Stimulated activated naive CD8-positive, alpha-beta T cell treated with anti-CD3 and anti-CD28 coated beads, Interleukin-15, Interleukin-2, amounts not matched to agents 100 ng/mL and 50 ng/mL, for 24 hours (primary cell): ENCODE data around the gene UCHL1.

ENCODE experiments used
- H3K27ac Mint-ChIP-seq: one replicate; pipeline ENCODE4 v1.8.0; 2021; ENCODE audit warnings: mild to moderate bottlenecking, mixed read lengths
- H3K27me3 Mint-ChIP-seq: one replicate; pipeline ENCODE4 v1.8.0; 2021; ENCODE audit warnings: mixed read lengths
- H3K36me3 Mint-ChIP-seq: one replicate; pipeline ENCODE4 v1.8.0; 2021; ENCODE audit warnings: low read depth, mixed read lengths
- H3K4me1 Mint-ChIP-seq: one replicate; pipeline ENCODE4 v1.8.0; 2021; ENCODE audit warnings: low read depth, mixed read lengths
- H3K4me3 Mint-ChIP-seq: one replicate; pipeline ENCODE4 v1.8.0; 2021; ENCODE audit warnings: mild to moderate bottlenecking, mixed read lengths
- H3K9me3 Mint-ChIP-seq: one replicate; pipeline ENCODE4 v1.8.0; 2021; ENCODE audit warnings: mixed read lengths

UCHL1 gene

GRCh38 chr4:41256740-41257256 is at the start of gene UCHL1:
Gene UCHL1 (plus strand): TSS chr4:41256928. CDS start chr4:41256977, 49 bp downstream.
- Mint-ChIP-seq H3K27me3 (peaks cover 58% of the 10 kb centered on the region), H3K9me3 (peaks cover 3% of the 10 kb centered on the region), H3K36me3 (no peaks in the 10 kb centered on the region), H3K27ac (no peak within 1 kb of the TSS), H3K4me3 (peak within 1 kb of the TSS; percentile 71), H3K4me1 (peaks cover 9% of the 10 kb centered on the region)

- peaks cover 57% of the 10 kb centered on the region for H3K27me3 Mint-ChIP-seq
Observed at GRCh38 chr4:41207291-41207831, 49.4 kb upstream of the UCHL1 start.

GRCh38 chr4:41209187-41209586 is 47.5 kb upstream of the UCHL1 start:
- Mint-ChIP-seq H3K27ac (no peak overlapping the region), H3K4me3 (no peak overlapping the region), H3K9me3 (no peaks in the 10 kb centered on the region), H3K36me3 (no peaks in the 10 kb centered on the region), H3K27me3 (peaks cover 55% of the 10 kb centered on the region), H3K4me1 (peaks cover 18% of the 10 kb centered on the region)

More at GRCh38 chr4:41207291-41207831, 49.4 kb upstream of the UCHL1 start:
- H3K36me3 Mint-ChIP-seq = no peaks in the 10 kb centered on the region
- no peaks in the 10 kb centered on the region for H3K9me3 Mint-ChIP-seq
- H3K4me3 Mint-ChIP-seq = no peak overlapping the region
- peak overlapping the region; percentile 57 for H3K27ac Mint-ChIP-seq
- H3K4me1 Mint-ChIP-seq = peaks cover 8% of the 10 kb centered on the region

GRCh38 chr4:41209901-41210300 is 46.8 kb upstream of the UCHL1 start:
- H3K4me1 Mint-ChIP-seq = peaks cover 20% of the 10 kb centered on the region
- H3K4me3 Mint-ChIP-seq = no peak overlapping the region
- no peak overlapping the region for H3K27ac Mint-ChIP-seq
- no peaks in the 10 kb centered on the region for H3K36me3 Mint-ChIP-seq
- peaks cover 57% of the 10 kb centered on the region for H3K27me3 Mint-ChIP-seq
- H3K9me3 Mint-ChIP-seq = no peaks in the 10 kb centered on the region

GRCh38 chr4:41211951-41212615 is 44.6 kb upstream of the UCHL1 start:
- Mint-ChIP-seq H3K27ac (no peak overlapping the region), H3K27me3 (peaks cover 68% of the 10 kb centered on the region), H3K4me1 (peaks cover 33% of the 10 kb centered on the region), H3K4me3 (no peak overlapping the region), H3K9me3 (no peaks in the 10 kb centered on the region), H3K36me3 (no peaks in the 10 kb centered on the region)

- H3K9me3 Mint-ChIP-seq = no peaks in the 10 kb centered on the region
- H3K27me3 Mint-ChIP-seq = peaks cover 69% of the 10 kb centered on the region
- no peak overlapping the region for H3K27ac Mint-ChIP-seq
- H3K36me3 Mint-ChIP-seq = no peaks in the 10 kb centered on the region
- H3K4me1 Mint-ChIP-seq = peaks cover 27% of the 10 kb centered on the region
- H3K4me3 Mint-ChIP-seq = peak overlapping the region; percentile 74
Observed at GRCh38 chr4:41212616-41213203, 44.0 kb upstream of the UCHL1 start.

GRCh38 chr4:41213625-41214135 is 43.0 kb upstream of the UCHL1 start:
- Mint-ChIP-seq H3K27ac (no peak overlapping the region), H3K27me3 (peaks cover 72% of the 10 kb centered on the region)

GRCh38 chr4:41214136-41214824 is 42.4 kb upstream of the UCHL1 start, which contains the start of gene APBB2:
Gene APBB2 (minus strand): TSS chr4:41214542. CDS start chr4:41033254, 181,288 bp downstream.
- peaks cover 27% of the 10 kb centered on the region for H3K4me1 Mint-ChIP-seq
- H3K27me3 Mint-ChIP-seq = peaks cover 70% of the 10 kb centered on the region
- H3K27ac Mint-ChIP-seq = no peak within 1 kb of the TSS
- peak within 1 kb of the TSS; percentile 77 for H3K4me3 Mint-ChIP-seq
- no peaks in the 10 kb centered on the region for H3K36me3 Mint-ChIP-seq
- H3K9me3 Mint-ChIP-seq = no peaks in the 10 kb centered on the region

More at GRCh38 chr4:41213625-41214135, 43.0 kb upstream of the UCHL1 start:
- H3K9me3 Mint-ChIP-seq = no peaks in the 10 kb centered on the region
- peak overlapping the region; percentile 74 for H3K4me3 Mint-ChIP-seq
- H3K36me3 Mint-ChIP-seq = no peaks in the 10 kb centered on the region
- peaks cover 27% of the 10 kb centered on the region for H3K4me1 Mint-ChIP-seq

GRCh38 chr4:41214825-41215146 is 41.9 kb upstream of the UCHL1 start:
- Mint-ChIP-seq H3K27ac (no peak overlapping the region), H3K4me1 (peaks cover 27% of the 10 kb centered on the region), H3K9me3 (no peaks in the 10 kb centered on the region), H3K36me3 (no peaks in the 10 kb centered on the region), H3K27me3 (peaks cover 69% of the 10 kb centered on the region), H3K4me3 (peak overlapping the region; percentile 2)

GRCh38 chr4:41215155-41215554 is 41.6 kb upstream of the UCHL1 start:
- Mint-ChIP-seq H3K4me1 (peaks cover 27% of the 10 kb centered on the region), H3K9me3 (no peaks in the 10 kb centered on the region), H3K27ac (no peak overlapping the region), H3K4me3 (peak overlapping the region; percentile 2), H3K27me3 (peaks cover 65% of the 10 kb centered on the region), H3K36me3 (no peaks in the 10 kb centered on the region)

GRCh38 chr4:41215969-41216293 is 40.8 kb upstream of the UCHL1 start:
- peaks cover 68% of the 10 kb centered on the region for H3K27me3 Mint-ChIP-seq
- H3K4me3 Mint-ChIP-seq = peak overlapping the region; percentile 75
- no peaks in the 10 kb centered on the region for H3K9me3 Mint-ChIP-seq
- peaks cover 27% of the 10 kb centered on the region for H3K4me1 Mint-ChIP-seq
- no peaks in the 10 kb centered on the region for H3K36me3 Mint-ChIP-seq
- peak overlapping the region; percentile 70 for H3K27ac Mint-ChIP-seq

- H3K9me3 Mint-ChIP-seq = no peaks in the 10 kb centered on the region
- H3K27ac Mint-ChIP-seq = peak overlapping the region; percentile 70
- H3K4me3 Mint-ChIP-seq = peak overlapping the region; percentile 78
- H3K36me3 Mint-ChIP-seq = no peaks in the 10 kb centered on the region
- H3K4me1 Mint-ChIP-seq = peaks cover 27% of the 10 kb centered on the region
- peaks cover 72% of the 10 kb centered on the region for H3K27me3 Mint-ChIP-seq
Observed at GRCh38 chr4:41216294-41217019, 40.3 kb upstream of the UCHL1 start.

- Mint-ChIP-seq H3K4me1 (peaks cover 27% of the 10 kb centered on the region), H3K27ac (no peak overlapping the region), H3K27me3 (peaks cover 67% of the 10 kb centered on the region), H3K4me3 (peak overlapping the region; percentile 78), H3K9me3 (no peaks in the 10 kb centered on the region), H3K36me3 (no peaks in the 10 kb centered on the region)
Observed at GRCh38 chr4:41217020-41217333, 39.8 kb upstream of the UCHL1 start.

GRCh38 chr4:41217374-41217773 is 39.4 kb upstream of the UCHL1 start:
- Mint-ChIP-seq H3K4me3 (no peak overlapping the region), H3K36me3 (no peaks in the 10 kb centered on the region), H3K27ac (no peak overlapping the region), H3K27me3 (peaks cover 66% of the 10 kb centered on the region), H3K4me1 (peaks cover 27% of the 10 kb centered on the region), H3K9me3 (no peaks in the 10 kb centered on the region)
